HEK293 (cell line): ENCODE data around the gene RNF145.
A peak's percentile ranks its signal among the peaks of the same experiment; 100 is the strongest.

Source experiments
- HIC1 ChIP-seq: fragments of 450-650 bp; formaldehyde crosslinking; IDR thresholded peaks from 2 replicates; pipeline ENCODE4 v1.5.1; 2016; ENCODE audit warnings: missing biosample characterization, missing genetic modification characterization
- INSM2 ChIP-seq: fragments of 450-650 bp; formaldehyde crosslinking; IDR thresholded peaks from 2 replicates; pipeline ENCODE4 v1.5.1; 2016; ENCODE audit warnings: missing biosample characterization, missing genetic modification characterization
- KLF7 ChIP-seq: fragments of 450-650 bp; formaldehyde crosslinking; IDR thresholded peaks from 2 replicates; pipeline ENCODE4 v1.5.1; 2016; ENCODE audit warnings: missing biosample characterization, missing genetic modification characterization, borderline replicate concordance
- OVOL3 ChIP-seq: fragments of 450-650 bp; formaldehyde crosslinking; IDR thresholded peaks from 2 replicates; pipeline ENCODE4 v1.5.1; 2016; ENCODE audit warnings: missing biosample characterization, missing genetic modification characterization
- PRDM10 ChIP-seq: fragments of 450-650 bp; formaldehyde crosslinking; IDR thresholded peaks from 2 replicates; pipeline ENCODE4 v1.5.1; 2016; ENCODE audit warnings: missing biosample characterization, missing genetic modification characterization
- PRDM4 ChIP-seq: fragments of 450-650 bp; formaldehyde crosslinking; IDR thresholded peaks from 2 replicates; pipeline ENCODE4 v1.5.1; 2017; ENCODE audit warnings: missing biosample characterization, missing genetic modification characterization
- RBAK ChIP-seq: fragments of 450-650 bp; formaldehyde crosslinking; IDR thresholded peaks from 2 replicates; pipeline ENCODE4 v1.5.1; 2016; ENCODE audit warnings: missing biosample characterization, missing genetic modification characterization
- SETDB1 ChIP-seq: IDR thresholded peaks from one replicate; pipeline ENCODE4 v1.6.1; 2017; ENCODE audit warnings: mild to moderate bottlenecking, low read length, moderate library complexity, mixed read lengths; ENCODE audit not compliant: insufficient read length
- YY2 ChIP-seq: fragments of 450-650 bp; formaldehyde crosslinking; IDR thresholded peaks from 2 replicates; pipeline ENCODE4 v1.5.1; 2016; ENCODE audit warnings: missing biosample characterization, missing genetic modification characterization
- ZBTB8A ChIP-seq: fragments of 450-650 bp; formaldehyde crosslinking; IDR thresholded peaks from 2 replicates; pipeline ENCODE4 v1.5.1; 2016; ENCODE audit warnings: missing biosample characterization, missing genetic modification characterization
- ZNF114 ChIP-seq: fragments of 450-650 bp; formaldehyde crosslinking; IDR thresholded peaks from 2 replicates; pipeline ENCODE4 v1.5.0; 2017; ENCODE audit warnings: missing biosample characterization, missing genetic modification characterization
- ZNF140 ChIP-seq: fragments of 450-650 bp; formaldehyde crosslinking; IDR thresholded peaks from 2 replicates; pipeline ENCODE4 v1.5.1; 2016; ENCODE audit warnings: missing biosample characterization, missing genetic modification characterization
- ZNF148 ChIP-seq: fragments of 450-650 bp; formaldehyde crosslinking; IDR thresholded peaks from 2 replicates; pipeline ENCODE4 v1.5.0; 2017; ENCODE audit warnings: missing biosample characterization, missing genetic modification characterization, borderline replicate concordance
- ZNF157 ChIP-seq: fragments of 450-650 bp; formaldehyde crosslinking; IDR thresholded peaks from 2 replicates; pipeline ENCODE4 v1.5.1; 2016; ENCODE audit warnings: missing biosample characterization, missing genetic modification characterization
- ZNF24 ChIP-seq: fragments of 450-650 bp; formaldehyde crosslinking; IDR thresholded peaks from 2 replicates; pipeline ENCODE4 v1.5.1; 2016; ENCODE audit warnings: missing biosample characterization, missing genetic modification characterization
- ZNF280D ChIP-seq: fragments of 450-650 bp; formaldehyde crosslinking; IDR thresholded peaks from 2 replicates; pipeline ENCODE4 v1.5.1; 2016; ENCODE audit warnings: missing biosample characterization, missing genetic modification characterization
- ZNF324 ChIP-seq: fragments of 450-650 bp; formaldehyde crosslinking; IDR thresholded peaks from 2 replicates; pipeline ENCODE4 v1.5.1; 2016; ENCODE audit warnings: missing biosample characterization, missing genetic modification characterization
- ZNF37A ChIP-seq: fragments of 450-650 bp; IDR thresholded peaks from 2 replicates; pipeline ENCODE4 v1.5.1; 2018; ENCODE audit warnings: missing biosample characterization, missing genetic modification characterization
- ZNF488 ChIP-seq: fragments of 450-650 bp; formaldehyde crosslinking; IDR thresholded peaks from 2 replicates; pipeline ENCODE4 v1.5.1; 2016; ENCODE audit warnings: missing biosample characterization, missing genetic modification characterization
- ZNF548 ChIP-seq: fragments of 450-650 bp; formaldehyde crosslinking; IDR thresholded peaks from 2 replicates; pipeline ENCODE4 v1.5.1; 2016; ENCODE audit warnings: missing biosample characterization, missing genetic modification characterization
- ZNF626 ChIP-seq: fragments of 450-650 bp; sonication (Bioruptor Pico); formaldehyde crosslinking; IDR thresholded peaks from 2 replicates; pipeline ENCODE4 v1.5.1; 2018; ENCODE audit warnings: missing biosample characterization, missing genetic modification characterization, inconsistent platforms
- ZNF785 ChIP-seq: fragments of 450-650 bp; formaldehyde crosslinking; IDR thresholded peaks from 2 replicates; pipeline ENCODE4 v1.5.1; 2016; ENCODE audit warnings: missing biosample characterization, missing genetic modification characterization
- ZNF791 ChIP-seq: fragments of 450-650 bp; formaldehyde crosslinking; IDR thresholded peaks from 2 replicates; pipeline ENCODE4 v1.5.1; 2016; ENCODE audit warnings: missing biosample characterization, missing genetic modification characterization
- ZSCAN16 ChIP-seq: fragments of 450-650 bp; formaldehyde crosslinking; IDR thresholded peaks from 2 replicates; pipeline ENCODE4 v1.5.1; 2016; ENCODE audit warnings: missing biosample characterization, missing genetic modification characterization

RNF145 gene

GRCh38 chr5:159240301-159240870 lies 31.0 kb upstream of the RNF145 start (continued):
- TF ChIP-seq ZNF140 (tag by site-specific recombination) (no peak), KLF7 (tag by site-specific recombination) (no peak), INSM2 (tag by site-specific recombination) (peak; percentile 77), SETDB1 (no peak), PRDM10 (tag by site-specific recombination) (peak; percentile 59; the same call in 1 of the 2 replicates), PRDM4 (tag by site-specific recombination) (no peak), YY2 (tag by site-specific recombination) (no peak), ZNF548 (tag by site-specific recombination) (no peak), ZNF791 (no peak), ZNF157 (tag by site-specific recombination) (no peak), ZNF488 (tag by site-specific recombination) (no peak), ZBTB8A (tag by site-specific recombination) (no peak), HIC1 (tag by site-specific recombination) (peak; percentile 69), ZNF148 (tag by site-specific recombination) (no peak), RBAK (tag by site-specific recombination) (no peak), ZNF785 (tag by site-specific recombination) (no peak), ZNF37A (no peak), ZNF24 (tag by site-specific recombination) (0 out of 2 replicates have a peak, but pooled peaks have one; percentile 77), OVOL3 (tag by site-specific recombination) (no peak), ZNF280D (0 out of 2 replicates have a peak, but pooled peaks have one; percentile 57), ZNF324 (tag by site-specific recombination) (no peak), ZNF626 (tag by site-specific recombination) (no peak), ZNF114 (tag by site-specific recombination) (no peak), ZSCAN16 (no peak)
